Stimulated activated CD4-positive, alpha-beta T cell treated with anti-CD3 and anti-CD28 coated beads, Interleukin-2, amount 100 ng/mL, for 24 hours (primary cell): Measurements from ENCODE around the gene PNKD.
A peak's percentile ranks its signal among the peaks of the same experiment; 100 is the strongest.
"Not testable (repeated sequence)": the region's sequence is repeated elsewhere in the genome, so short reads cannot be mapped to it uniquely, and the experiment has no call there.

Source experiments
- DNase-seq, 2 donors: peaks; one replicate each; pipeline ENCODE4 v3.0.0-alpha.2; 2020

The PNKD gene

GRCh38 chr2:218257390-218257981, 12.8 kb upstream of the PNKD start:
- DNase-seq, result peak; percentile 74 to 75

DNA sequence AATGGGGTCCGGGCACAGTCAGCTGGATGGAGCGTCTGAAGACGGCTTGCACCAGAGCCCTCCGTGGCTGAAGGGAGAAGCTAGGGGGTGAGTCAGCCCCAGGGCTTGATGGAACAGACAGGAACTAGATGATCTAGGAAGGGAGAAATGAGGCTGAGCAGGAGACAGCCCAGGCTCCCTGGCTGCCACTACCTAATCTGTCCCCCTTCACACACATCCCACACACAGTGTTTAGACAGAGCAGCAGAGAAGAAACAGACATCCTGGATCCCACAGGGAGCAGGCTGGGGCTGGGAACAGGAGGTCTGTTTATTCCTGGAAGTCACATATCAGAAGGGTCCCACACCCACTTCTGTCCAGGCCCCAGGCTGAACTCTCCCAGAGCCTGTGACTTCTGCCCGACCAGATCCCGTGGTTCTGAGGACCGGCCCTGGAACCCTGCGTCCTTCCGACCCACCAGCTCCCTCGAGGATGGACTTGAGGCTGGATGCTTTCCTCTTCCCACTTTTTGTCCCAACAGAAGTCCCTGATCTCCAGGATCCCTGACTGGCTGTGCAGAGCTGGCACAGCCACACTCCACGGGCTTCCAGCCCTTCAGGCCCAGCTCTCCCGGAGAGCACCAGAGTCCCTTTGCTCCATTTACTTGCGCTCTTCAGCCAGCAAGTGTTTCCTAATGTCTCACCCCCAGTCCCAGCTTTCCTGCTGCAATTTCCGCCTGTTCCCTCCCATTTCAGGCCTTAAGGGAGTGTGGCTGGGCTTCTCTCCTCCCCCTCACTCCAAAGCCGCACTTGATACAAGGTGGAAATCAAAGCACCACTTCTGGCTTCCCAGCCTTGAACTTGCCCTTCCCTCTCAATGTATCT, 11.0 kb upstream of the PNKD start:
- no peak for DNase-seq

DNA sequence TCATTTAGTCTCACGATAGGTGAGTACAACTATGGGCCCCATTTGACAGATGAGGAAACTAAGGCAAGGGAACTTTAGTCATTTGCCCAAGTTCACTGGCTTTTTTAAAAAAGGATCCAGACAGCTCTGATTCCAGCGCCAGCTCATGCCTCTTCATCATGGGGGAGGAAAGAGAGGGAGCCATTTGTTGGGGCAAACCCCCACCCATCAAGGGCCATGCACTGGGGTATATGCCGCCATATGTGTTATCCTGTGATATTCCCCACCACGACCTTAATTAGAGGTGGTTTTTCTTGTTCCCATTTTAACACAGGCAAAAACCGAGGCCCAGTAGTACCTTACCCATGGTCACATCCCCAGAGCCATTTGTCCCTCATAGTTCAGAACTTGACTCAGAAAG, 10.2 kb upstream of the PNKD start:
- no peak for DNase-seq

GRCh38 chr2:218260742-218261422, 9.4 kb upstream of the PNKD start, which contains the start of gene GPBAR1:
TSS of gene GPBAR1 (plus strand) at chr2:218261015. CDS start at chr2:218262725, 1,710 bp downstream.
- no peak for DNase-seq

DNA sequence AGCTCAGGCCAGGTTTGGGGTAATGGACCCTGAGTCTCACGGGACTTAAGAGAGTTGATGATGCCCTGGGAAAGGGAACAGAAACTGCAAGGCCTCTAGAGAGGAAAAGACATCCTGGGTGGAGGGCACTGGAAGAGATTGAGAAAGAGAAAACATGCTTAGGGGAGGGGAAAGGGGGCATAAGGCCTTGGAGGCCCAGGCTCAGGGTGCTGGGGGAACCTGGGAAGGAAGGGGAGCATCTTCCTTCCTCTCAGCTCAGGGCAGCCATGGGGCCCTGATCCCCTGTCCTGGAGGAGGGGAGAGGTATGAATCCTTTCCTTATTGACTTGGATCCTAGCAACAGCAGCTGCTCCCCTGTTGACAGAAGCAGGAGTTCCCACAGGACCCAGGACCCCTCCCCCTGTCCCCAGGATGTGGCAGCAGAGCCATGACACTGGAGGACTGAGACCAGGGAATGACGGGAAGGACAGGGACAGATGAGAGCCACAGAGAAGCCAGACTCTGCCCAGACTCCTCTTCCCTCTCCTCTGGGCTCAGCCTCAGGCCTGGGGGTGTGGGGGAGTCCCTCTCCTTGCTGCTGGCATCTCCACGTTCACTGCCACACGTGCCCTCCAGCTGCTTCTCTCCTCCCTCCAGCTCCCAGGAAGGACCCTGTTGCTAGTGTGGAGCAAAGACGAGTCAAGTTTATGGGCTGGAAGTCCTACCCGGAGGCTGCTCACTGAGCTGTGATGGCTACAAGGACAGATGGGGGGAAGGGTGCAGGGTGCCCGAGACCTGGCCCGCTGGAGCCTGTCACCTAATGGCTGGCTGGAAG, 8.7 kb upstream of the PNKD start:
- DNase-seq, result no peak

DNA sequence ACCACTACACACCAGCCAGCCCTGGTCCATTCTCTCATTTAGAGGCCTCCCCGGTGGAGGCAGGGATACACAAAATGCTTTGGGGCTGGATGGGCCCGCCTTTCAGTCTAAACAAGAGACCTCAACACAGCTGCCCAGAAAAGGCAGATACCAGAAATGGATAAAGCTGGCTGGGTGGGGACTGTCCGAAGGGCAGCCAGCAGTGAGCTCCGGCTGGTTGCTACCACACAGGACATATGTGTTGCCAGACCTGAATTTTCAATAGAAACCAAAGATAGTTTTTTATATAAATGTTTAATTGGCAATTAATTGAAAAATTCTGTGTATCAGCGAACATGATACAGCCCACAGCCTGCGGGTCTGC, 8.1 kb upstream of the PNKD start:
- DNase-seq, result no peak

DNA sequence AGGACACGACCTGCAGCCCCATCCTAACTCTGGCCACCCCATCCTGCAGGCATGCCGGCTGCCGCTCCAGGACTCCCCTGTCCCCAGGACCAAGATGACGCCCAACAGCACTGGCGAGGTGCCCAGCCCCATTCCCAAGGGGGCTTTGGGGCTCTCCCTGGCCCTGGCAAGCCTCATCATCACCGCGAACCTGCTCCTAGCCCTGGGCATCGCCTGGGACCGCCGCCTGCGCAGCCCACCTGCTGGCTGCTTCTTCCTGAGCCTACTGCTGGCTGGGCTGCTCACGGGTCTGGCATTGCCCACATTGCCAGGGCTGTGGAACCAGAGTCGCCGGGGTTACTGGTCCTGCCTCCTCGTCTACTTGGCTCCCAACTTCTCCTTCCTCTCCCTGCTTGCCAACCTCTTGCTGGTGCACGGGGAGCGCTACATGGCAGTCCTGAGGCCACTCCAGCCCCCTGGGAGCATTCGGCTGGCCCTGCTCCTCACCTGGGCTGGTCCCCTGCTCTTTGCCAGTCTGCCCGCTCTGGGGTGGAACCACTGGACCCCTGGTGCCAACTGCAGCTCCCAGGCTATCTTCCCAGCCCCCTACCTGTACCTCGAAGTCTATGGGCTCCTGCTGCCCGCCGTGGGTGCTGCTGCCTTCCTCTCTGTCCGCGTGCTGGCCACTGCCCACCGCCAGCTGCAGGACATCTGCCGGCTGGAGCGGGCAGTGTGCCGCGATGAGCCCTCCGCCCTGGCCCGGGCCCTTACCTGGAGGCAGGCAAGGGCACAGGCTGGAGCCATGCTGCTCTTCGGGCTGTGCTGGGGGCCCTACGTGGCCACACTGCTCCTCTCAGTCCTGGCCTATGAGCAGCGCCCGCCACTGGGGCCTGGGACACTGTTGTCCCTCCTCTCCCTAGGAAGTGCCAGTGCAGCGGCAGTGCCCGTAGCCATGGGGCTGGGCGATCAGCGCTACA, 7.4 kb upstream of the PNKD start:
- DNase-seq, result no peak

DNA sequence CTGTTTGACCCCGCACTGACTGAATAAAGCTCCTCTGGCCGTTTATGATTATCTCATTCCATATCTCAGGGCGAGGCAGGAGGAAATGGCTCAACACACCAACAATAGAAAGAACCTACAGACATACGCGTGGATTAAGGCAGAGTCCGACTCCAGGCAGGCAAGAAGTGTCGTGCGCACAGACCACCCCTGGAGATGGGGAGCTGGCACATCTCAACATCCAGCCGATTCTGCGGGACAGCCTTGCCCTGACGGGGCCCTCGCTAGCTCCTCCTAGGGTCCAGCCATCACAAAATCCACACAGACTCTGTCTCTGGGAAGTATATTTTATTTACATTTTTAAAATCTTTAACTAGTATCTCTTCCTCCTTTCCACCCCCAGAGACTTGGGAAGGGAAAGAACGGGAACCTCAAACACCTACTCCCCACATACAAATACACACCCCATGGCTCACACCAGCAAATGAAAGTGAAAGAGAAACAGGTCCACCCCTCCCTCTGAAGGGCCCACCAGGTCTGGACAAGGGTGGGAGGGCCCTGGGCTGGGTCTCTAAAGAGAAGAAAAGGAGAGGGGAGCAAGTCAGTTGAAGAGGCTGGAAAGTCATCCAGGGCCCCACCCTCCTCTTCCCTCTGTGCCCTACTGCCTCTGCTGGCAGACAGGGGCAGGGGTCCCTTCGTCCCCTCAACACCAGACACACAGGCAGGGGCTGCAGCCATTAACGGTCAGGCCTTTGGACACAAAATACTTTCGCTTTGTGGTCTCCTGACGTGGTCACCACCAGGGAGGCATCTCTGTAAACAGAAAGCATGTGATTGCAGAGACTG, 6.3 kb upstream of the PNKD start:
- DNase-seq, result no peak

- no peak for DNase-seq
Measured at GRCh38 chr2:218264773-218265561, 5.4 kb upstream of the PNKD start.

DNA sequence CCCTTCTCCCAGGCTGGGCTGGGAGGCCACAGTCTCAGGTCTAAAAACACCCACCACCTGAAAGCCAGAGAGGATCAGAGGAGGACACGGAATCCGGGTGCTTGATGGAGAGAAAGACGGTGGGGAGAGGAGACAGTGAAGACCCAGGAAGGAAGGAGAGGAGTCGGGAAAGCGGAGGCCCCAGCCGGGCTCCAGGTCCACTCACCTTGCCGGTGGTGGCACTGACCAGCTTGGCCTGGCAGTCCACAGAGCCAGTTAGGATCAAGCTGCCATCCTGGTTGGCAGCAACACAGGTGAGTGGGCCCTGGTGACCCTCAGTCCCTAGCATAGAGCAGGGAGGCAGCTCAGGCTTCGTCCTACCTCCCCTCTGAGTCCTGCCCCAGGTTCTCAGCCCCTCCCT, 4.7 kb upstream of the PNKD start:
- DNase-seq, result no peak

DNA sequence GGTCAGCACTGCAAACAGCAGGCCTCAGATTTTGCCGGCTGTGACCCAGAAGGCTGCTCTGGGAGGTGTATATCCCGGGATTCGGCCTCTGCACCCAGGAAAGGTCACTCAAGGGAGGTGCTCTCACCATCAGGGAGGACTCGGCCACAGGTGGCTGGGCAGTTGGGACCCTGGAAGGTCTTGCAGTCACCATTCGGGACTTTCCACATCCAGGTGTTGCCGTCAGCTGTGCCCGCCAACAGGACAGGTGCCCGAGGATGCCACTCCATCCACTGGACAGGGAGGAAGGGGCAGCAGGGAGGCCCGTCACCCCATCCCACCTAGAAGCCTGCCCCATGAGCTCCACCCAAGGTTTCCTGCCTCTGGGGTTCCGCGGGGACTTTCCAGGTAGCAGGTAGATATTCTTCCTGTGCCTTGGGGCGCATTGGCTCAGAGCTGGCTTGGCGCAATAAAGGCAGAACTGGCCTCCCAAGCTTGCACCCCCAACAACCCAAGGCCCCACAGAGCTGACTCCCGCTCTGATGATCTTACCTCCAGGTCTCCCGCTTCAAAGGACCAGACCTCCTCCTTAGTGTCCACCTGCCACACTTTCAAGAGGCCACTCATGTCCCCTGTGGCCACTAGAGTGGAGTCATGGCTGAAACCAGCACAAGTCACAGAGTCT, 3.9 kb upstream of the PNKD start:
- no peak for DNase-seq

DNA sequence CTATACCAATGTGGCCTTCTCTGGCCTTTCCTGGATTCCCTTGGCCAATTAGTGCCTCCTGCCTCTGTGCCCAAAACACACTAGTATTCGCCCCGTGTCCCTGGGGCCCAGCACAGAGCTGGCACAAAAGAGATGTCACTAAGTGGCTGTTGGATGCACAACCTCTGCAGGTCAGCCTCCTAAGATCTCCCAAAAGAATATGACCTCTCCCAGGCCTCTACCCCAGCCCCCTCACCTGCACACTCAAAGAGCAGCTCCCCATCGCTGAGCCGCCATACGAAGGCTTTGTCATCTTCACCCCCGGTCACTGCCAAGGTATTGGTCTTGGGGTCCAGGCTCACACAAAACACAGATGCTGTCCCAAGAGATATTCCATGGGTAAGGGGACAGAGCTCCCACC, 3.1 kb upstream of the PNKD start:
- DNase-seq, result no peak

DNA sequence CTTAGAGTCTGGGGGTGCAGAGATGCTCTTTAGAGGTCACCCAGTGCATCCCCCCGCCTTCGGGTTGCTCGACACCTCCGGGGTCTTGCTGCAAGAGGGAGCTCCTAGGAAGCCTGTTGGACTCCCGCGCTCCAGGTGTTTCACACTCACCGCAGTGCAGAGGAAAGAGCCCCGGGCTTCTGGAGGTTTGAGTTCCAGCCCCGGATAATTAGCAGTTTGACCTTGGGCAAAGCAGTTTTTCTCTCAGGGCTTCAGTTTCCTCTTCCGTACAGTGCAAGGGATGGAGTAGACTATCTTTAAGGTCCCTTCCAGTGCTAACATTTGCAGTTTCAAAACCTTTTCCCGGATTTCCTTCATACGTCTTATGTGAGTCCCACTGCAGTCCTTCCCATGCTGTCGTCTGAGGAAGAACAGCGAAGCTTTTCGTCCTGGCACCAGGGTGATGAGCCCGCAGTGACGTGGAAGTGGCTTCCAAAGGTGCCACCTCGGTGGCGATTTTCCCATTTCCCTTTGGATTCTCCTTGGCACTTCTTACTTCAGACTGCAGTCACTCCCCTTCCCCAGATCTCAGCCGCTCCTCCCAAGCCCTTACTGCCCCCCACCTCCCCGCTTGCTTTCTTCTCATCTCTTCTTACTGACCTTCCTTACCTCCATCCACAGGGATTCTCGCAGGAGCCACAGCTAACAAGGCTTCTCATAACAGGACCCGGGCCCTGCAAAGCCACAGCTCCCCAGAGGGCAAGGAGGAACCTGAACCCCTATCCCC, 585 bp downstream of the PNKD start:
- DNase-seq, result no peak

DNA sequence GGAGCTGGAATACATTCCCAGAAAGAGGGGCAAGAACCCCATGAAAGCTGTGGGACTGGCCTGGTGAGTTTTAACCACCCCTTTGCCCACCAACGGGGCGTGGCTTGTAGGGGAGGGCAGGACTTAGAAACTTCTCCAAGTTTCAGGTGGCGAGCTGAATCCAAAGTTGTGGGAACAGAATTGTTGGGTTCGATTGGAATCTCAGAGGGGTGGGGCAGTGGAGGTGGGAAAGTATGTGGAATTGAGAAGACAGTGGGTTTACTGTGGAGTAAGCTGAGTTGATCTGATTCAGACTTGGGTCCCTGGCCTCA, 1.1 kb downstream of the PNKD start:
- DNase-seq, result no peak

GRCh38 chr2:218271865-218272530, 1.7 kb downstream of the PNKD start:
- DNase-seq, result no peak

DNA sequence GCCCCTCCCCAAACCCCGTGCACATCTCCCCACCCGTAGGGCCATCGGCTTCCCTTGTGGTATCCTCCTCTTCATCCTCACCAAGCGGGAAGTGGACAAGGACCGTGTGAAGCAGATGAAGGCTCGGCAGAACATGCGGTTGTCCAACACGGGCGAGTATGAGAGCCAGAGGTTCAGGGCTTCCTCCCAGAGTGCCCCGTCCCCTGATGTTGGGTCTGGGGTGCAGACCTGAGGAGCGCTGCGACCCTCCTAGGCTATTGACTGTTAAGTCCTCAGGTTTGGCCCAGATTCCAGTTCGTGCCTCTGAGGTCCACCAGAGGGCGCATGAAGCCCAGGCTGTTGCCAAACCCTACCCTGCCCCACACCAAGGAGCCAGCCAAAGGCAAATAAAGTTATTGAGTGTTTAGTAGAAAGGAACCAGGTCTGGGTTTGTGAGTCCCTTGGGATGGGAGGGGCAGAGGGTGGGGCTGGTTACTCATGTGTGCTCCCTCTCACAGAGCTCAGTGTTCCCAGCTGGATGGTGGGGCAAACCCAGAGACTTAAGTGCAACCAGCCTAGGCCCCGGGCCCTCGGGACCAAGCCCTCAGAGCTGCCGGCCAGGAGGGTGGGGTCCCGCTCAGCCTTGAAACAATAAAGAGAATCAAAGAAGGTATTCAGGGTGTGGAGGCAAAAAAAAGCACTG, 2.4 kb downstream of the PNKD start:
- peak; percentile 79 to 80 for DNase-seq

DNA sequence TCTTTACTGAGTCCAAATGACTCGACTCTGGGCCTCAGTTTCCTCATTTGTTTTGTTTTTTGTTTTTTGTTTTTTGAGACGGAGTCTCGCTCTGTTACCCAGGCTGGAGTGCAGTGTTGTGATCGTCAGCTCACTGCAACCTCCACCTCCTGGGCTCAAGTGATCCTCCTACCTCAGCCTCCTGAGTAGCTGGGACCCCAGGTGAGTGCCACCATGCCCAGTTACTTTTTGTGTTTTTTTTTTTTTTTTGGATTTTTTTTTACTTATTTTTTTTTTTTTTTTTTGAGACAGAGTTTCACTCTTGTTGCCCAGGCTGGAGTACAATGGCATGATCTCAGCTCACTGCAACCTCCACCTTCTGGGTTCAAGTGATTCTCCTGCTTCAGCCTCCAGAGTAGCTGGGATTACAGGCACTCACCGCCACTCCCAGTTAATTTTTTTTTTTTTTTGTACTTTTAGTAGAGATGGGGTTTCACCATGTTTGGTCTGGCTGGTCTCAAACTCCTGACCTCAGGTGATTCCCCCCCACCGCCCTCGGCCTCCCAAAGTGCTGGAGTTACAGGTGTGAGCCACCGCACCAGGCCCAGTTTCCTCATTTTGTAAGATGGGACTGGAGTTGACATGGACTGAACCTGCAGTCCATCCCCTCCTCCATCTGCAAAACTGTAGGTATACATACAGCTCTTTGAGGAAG, 3.0 kb downstream of the PNKD start:
- not testable (repeated sequence) for DNase-seq
